Bronchus fibroblast of lung (primary cell): ENCODE results near the gene SLC35A4. TPM values are rescaled to one million over a fixed set of nuclear protein-coding genes. Genes with fewer than 3 reads are reported as not detected.

Source experiments
- total RNA-seq: library from RNA; depleted of rRNA; stranded (reverse); fragments of >200 nt; gene quantifications from 2 replicates; pipeline ENCODE4 v1.2.3, GENCODE V29; 2015

Gene SLC35A4, protein sequence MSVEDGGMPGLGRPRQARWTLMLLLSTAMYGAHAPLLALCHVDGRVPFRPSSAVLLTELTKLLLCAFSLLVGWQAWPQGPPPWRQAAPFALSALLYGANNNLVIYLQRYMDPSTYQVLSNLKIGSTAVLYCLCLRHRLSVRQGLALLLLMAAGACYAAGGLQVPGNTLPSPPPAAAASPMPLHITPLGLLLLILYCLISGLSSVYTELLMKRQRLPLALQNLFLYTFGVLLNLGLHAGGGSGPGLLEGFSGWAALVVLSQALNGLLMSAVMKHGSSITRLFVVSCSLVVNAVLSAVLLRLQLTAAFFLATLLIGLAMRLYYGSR
- 34.9 and 38.8 TPM in 2 replicates for total RNA-seq

GRCh38 chr5:140564196-140565023 lies at the start of gene SLC35A4, which contains the start of gene APBB3:
Gene SLC35A4 (plus strand): TSS chr5:140564828. CDS start chr5:140567170, 2,342 bp downstream.
Gene APBB3 (minus strand): TSS chr5:140564598. CDS start chr5:140564245, 353 bp downstream.

DNA sequence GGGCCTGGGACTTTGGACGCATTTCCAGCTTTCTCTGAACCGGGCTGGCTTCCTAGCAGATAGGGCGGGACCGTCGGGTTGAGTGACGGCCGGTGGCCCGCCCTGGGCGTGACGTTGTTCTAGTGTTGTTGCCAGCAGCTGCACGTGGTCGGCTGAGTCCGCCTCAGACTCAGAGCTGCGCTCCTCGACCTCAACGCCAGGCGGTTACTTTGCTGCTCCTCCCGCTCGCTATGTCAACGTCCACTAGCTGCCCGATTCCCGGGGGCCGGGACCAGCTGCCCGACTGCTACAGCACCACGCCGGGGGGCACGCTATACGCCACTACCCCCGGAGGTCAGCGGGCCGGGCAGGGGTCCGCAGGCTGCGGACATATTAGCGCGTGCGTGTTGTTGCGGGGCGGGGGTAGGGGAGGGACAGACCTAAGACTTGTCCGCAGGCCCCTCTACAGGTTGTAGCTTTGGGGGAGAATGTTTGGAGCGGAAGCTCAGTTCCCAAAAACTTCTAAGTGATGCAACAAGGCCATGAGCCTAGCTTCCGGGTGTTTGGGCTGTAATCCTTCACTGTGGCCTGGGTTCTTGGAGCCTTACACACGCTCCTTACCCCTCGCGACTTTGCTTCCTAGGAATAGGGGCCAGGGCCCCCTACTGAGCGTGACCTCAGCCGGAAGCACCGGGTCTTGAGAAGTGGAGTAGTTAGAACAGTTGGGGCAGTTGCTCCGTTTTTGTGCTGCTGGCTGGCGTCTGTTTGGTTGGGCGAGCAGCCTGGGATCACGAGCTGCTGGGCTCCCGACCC lies 16.9 kb upstream of the SLC35A4 start, which contains the start of gene EIF4EBP3:
EIF4EBP3 (plus strand) TSS at position 155 of the 792 bp plus-strand sequence; CDS start at position 231, 76 bp downstream.

DNA sequence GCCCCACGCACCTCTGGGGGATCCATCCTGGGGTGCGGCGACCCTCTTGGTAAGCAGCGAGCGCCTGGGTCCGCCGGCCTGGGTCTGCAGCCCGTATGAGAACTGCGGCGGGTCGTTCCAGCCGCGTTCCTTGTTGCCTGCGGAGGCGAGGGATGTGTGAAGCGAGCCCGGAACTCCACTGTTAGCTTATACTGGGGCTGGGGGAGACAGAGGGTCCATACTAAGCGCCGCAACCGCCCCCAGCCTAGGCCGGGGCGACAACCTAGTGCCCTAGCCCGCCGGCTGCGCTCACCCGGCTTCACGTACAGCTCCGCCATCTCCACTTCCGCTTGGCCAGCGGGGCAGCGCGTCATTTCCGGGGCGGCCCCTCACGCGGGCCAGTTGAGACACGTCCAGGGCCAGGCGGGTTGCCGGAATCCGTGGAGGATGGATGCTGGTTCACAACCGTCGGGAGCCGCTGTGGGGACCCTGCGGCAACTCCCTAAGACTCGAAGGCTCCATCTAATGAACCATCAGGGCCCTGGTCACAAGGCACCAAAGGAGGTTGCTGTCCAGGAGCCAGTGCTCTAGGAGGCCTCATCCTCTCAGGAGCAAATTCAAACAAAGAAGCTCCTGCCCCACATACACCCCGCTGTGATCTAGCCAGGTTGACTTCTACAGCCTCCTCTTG lies 7.4 kb upstream of the SLC35A4 start, which contains the start of gene SRA1:
SRA1 (minus strand) TSS at position 338 of the 670 bp plus-strand sequence; CDS start at position 317, 21 bp downstream.

Other genes with a start within 250 kb of the SLC35A4 start
- gene HBEGF, start 218.2 kb upstream of the SLC35A4 start, total RNA-seq: 2.4 and 3.5 TPM in 2 replicates
- not detected in 2 replicates for gene SLC4A9, start 204.6 kb upstream of the SLC35A4 start, total RNA-seq
- 22.5 and 23.8 TPM in 2 replicates for gene ANKHD1, start 163.0 kb upstream of the SLC35A4 start, total RNA-seq
- 1.7 and 3.9 TPM in 2 replicates for gene EIF4EBP3, start 17.2 kb upstream of the SLC35A4 start, total RNA-seq
- gene SRA1, start 7.4 kb upstream of the SLC35A4 start, total RNA-seq: 50.7 and 58.3 TPM in 2 replicates
- 8.2 and 10.9 TPM in 2 replicates for gene APBB3, start 230 bp upstream of the SLC35A4 start, total RNA-seq
- 0.17 TPM in 1 of 2 replicates, not detected in the other for gene CD14, start 68.3 kb downstream of the SLC35A4 start, total RNA-seq
- gene TMCO6, start 74.6 kb downstream of the SLC35A4 start, total RNA-seq: 10.6 and 14.6 TPM in 2 replicates
- gene NDUFA2, start 82.8 kb downstream of the SLC35A4 start, total RNA-seq: 60.2 and 73.4 TPM in 2 replicates
- 58.7 and 73.3 TPM in 2 replicates for gene IK, start 83.0 kb downstream of the SLC35A4 start, total RNA-seq
- gene WDR55, start 100.1 kb downstream of the SLC35A4 start, total RNA-seq: 15.9 and 17.0 TPM in 2 replicates
- gene DND1, start 108.7 kb downstream of the SLC35A4 start, total RNA-seq: 0.15 and 0.67 TPM in 2 replicates
- 70.8 and 73.6 TPM in 2 replicates for gene HARS1, start 126.5 kb downstream of the SLC35A4 start, total RNA-seq
- 21.3 and 27.2 TPM in 2 replicates for gene HARS2, start 126.6 kb downstream of the SLC35A4 start, total RNA-seq
- gene ZMAT2, start 135.6 kb downstream of the SLC35A4 start, total RNA-seq: 16.5 and 25.6 TPM in 2 replicates
- gene PCDHA1, start 221.3 kb downstream of the SLC35A4 start, total RNA-seq: not detected in 2 replicates
- not detected in 2 replicates for gene PCDHA2, start 230.0 kb downstream of the SLC35A4 start, total RNA-seq
- under 0.01 TPM in 1 of 2 replicates, not detected in the other for gene PCDHA3, start 236.2 kb downstream of the SLC35A4 start, total RNA-seq
- under 0.01 TPM in 2 replicates for gene PCDHA4, start 242.2 kb downstream of the SLC35A4 start, total RNA-seq